Endothelial cell of umbilical vein (primary cell): ENCODE measurements around the gene CLASRP. TPM values are rescaled to one million over a fixed set of nuclear protein-coding genes. Genes with fewer than 3 reads are reported as not detected.

Source experiments
- BruUV-seq: library from RNA; stranded (reverse); fragments of 400-500 nt; replicated peaks from 2 replicates; lab custom pipeline; 2021; lab: Mats Ljungman, UMichigan
- CTCF ChIA-PET: fragments of 300-600, 350-600 bp; sonication (Branson Sonifier 250); formaldehyde crosslinking; loops from one replicate; lab custom pipeline; 2021; ENCODE audit warnings: antibody characterized with exemption, inconsistent platforms; lab: Charles Lee
- POLR2A ChIA-PET: fragments of 300-600, 350-600 bp; sonication (Branson Sonifier 250); formaldehyde crosslinking; loops from one replicate; lab custom pipeline; 2021; ENCODE audit warnings: antibody characterized with exemption, inconsistent platforms; lab: Charles Lee
- DNase-seq: peaks from one replicate; pipeline ENCODE4 v3.0.0-alpha.2; 2011; ENCODE audit warnings: low read depth, low spot score
- FAIRE-seq: peaks from 2 replicates; lab custom pipeline; 2011; peaks lifted over from hg19 to GRCh38; lab: Jason Lieb, UNC
- H2AFZ ChIP-seq: 2 replicates; pipeline ENCODE4 v1.6.0; 2012; ENCODE audit warnings: low read depth, low read length, control low read depth, inconsistent platforms
- H3K27ac ChIP-seq: 2 replicates; pipeline ENCODE4 v1.5.1; 2011; ENCODE audit warnings: low read depth, mild to moderate bottlenecking, control low read depth, low read length, moderate library complexity; ENCODE audit not compliant: insufficient read depth
- H3K27me3 ChIP-seq, 2 experiments: 2 replicates each; pipeline versions ENCODE4 v1.6.0 to v1.6.1; 2011; ENCODE audit warnings: low read length in 2 of 2, mixed read lengths in 1 of 2; ENCODE audit not compliant: control insufficient read depth in 2 of 2, insufficient read depth in 2 of 2
- H3K36me3 ChIP-seq, 2 experiments: 2 replicates in 1 of 2; 3 replicates in 1 of 2; pipeline ENCODE4 v1.5.1; 2011; ENCODE audit warnings: low read length in 2 of 2, mild to moderate bottlenecking in 1 of 2, moderate library complexity in 1 of 2; ENCODE audit not compliant: control insufficient read depth in 2 of 2, insufficient read depth in 2 of 2; ENCODE audit errors: extremely low read depth in 1 of 2
- H3K4me1 ChIP-seq: 3 replicates; pipeline ENCODE4 v1.5.1; 2011; ENCODE audit warnings: mild to moderate bottlenecking, low read length; ENCODE audit not compliant: control insufficient read depth, insufficient read depth; ENCODE audit errors: extremely low read depth
- H3K4me2 ChIP-seq: 2 replicates; pipeline ENCODE4 v1.6.1; 2011; ENCODE audit warnings: low read length, control low read depth, mixed read lengths; ENCODE audit not compliant: insufficient read depth
- H3K4me3 ChIP-seq, 3 experiments: fragments of 200-600 bp in 1 of 3; sonication (generic), shearing (Covaris generic) in 1 of 3; replicated peaks in 1 of 3; 2 replicates each; pipeline ENCODE4 v1.5.1; 2011 to 2016; ENCODE audit warnings: control low read depth in 3 of 3, low read length in 3 of 3, mild to moderate bottlenecking in 2 of 3, inconsistent platforms in 1 of 3, low read depth in 1 of 3, moderate library complexity in 1 of 3; ENCODE audit not compliant: insufficient read depth in 1 of 3
- H3K79me2 ChIP-seq: 2 replicates; pipeline ENCODE4 v1.6.0; 2012; ENCODE audit warnings: low read length, inconsistent platforms; ENCODE audit not compliant: control insufficient read depth, insufficient read depth
- H3K9ac ChIP-seq: replicated peaks from 2 replicates; pipeline ENCODE3; 2011; ENCODE audit warnings: low read length, control low read depth; ENCODE audit not compliant: insufficient read depth; ENCODE audit errors: extremely low read depth
- H3K9me1 ChIP-seq: replicated peaks from 3 replicates; pipeline ENCODE4 v1.6.0; 2011; ENCODE audit warnings: mild to moderate bottlenecking, low read length; ENCODE audit not compliant: control insufficient read depth, insufficient read depth; ENCODE audit errors: extremely low read depth
- H3K9me3 ChIP-seq: replicated peaks from 2 replicates; pipeline ENCODE4 v1.5.1; 2012; ENCODE audit warnings: low read length, inconsistent platforms; ENCODE audit not compliant: control insufficient read depth, insufficient read depth
- H4K20me1 ChIP-seq: replicated peaks from 2 replicates; pipeline ENCODE3; 2011; ENCODE audit warnings: mild to moderate bottlenecking, low read length; ENCODE audit not compliant: control insufficient read depth, insufficient read depth; ENCODE audit errors: extremely low read depth
- CTCF ChIP-seq, 2 donors: IDR thresholded peaks; 1 replicate in 1 of 2; 2 replicates in 1 of 2; pipeline ENCODE4 v1.5.1; 2011; ENCODE audit warnings: low read length in 2 of 2, mild to moderate bottlenecking in 2 of 2, moderate library complexity in 2 of 2, control low read depth in 1 of 2, inconsistent platforms in 1 of 2, low read depth in 1 of 2; ENCODE audit not compliant: insufficient read depth in 1 of 2; ENCODE audit errors: extremely low read depth in 1 of 2
- EZH2 ChIP-seq: IDR thresholded peaks from 2 replicates; pipeline ENCODE4 v1.6.1; 2012; ENCODE audit warnings: borderline replicate concordance, low read depth, mild to moderate bottlenecking, moderate library complexity, low read length, inconsistent platforms; ENCODE audit not compliant: severe bottlenecking
- FOS ChIP-seq: IDR thresholded peaks from 2 replicates; pipeline ENCODE4 v1.6.1; 2011; ENCODE audit warnings: mild to moderate bottlenecking, low read length, moderate library complexity, borderline replicate concordance; ENCODE audit not compliant: insufficient read depth
- GATA2 ChIP-seq: IDR thresholded peaks from 2 replicates; pipeline ENCODE4 v1.7.0; 2011; ENCODE audit warnings: low read depth, mild to moderate bottlenecking, moderate library complexity, mixed read lengths, low read length; ENCODE audit not compliant: insufficient read length, insufficient read depth
- JUN ChIP-seq: IDR thresholded peaks from 2 replicates; pipeline ENCODE4 v1.6.1; 2011; ENCODE audit warnings: borderline replicate concordance, low read depth; ENCODE audit not compliant: insufficient read length, insufficient read depth
- MAX ChIP-seq: IDR thresholded peaks from 2 replicates; pipeline ENCODE4 v1.6.1; 2011; ENCODE audit not compliant: insufficient read depth, insufficient read length
- MYC ChIP-seq: IDR thresholded peaks from one replicate; pipeline ENCODE4 v1.6.1; 2011; ENCODE audit warnings: mild to moderate bottlenecking, low read depth, low read length
- POLR2A ChIP-seq: IDR thresholded peaks from 2 replicates; pipeline ENCODE4 v1.6.1; 2012; ENCODE audit warnings: low read depth, mild to moderate bottlenecking, control low read depth, low read length
- POLR2AphosphoS5 ChIP-seq: IDR thresholded peaks from 2 replicates; pipeline ENCODE4 v1.6.1; 2012; ENCODE audit warnings: low read depth, mild to moderate bottlenecking, control low read depth, low read length, moderate library complexity; ENCODE audit not compliant: insufficient read depth
- dilution Hi-C: fragments of 300-500 bp; cut with MboI; formaldehyde crosslinking; loops from one replicate; pipeline ENCODE4 v1.15.0; 2019; ENCODE audit warnings: low sequenced_read_pairs; ENCODE audit not compliant: extremely low pct_ligation_motif_present
- intact Hi-C: fragments of 100-400 bp; cut with micrococcal nuclease; formaldehyde crosslinking; loops from one replicate; pipeline ENCODE4 v1.10.0; 2022
- polyA plus RNA-seq, 4 experiments: library from polyadenylated mRNA; depleted of rRNA in 3 of 4; stranded (reverse) in 3 of 4; unstranded in 1 of 4; fragments of >200 nt; gene quantifications; 2 replicates each; pipeline versions ENCODE4 v1.2.1 to v1.2.3, GENCODE V29; 2011 to 2012; ENCODE audit warnings: missing spikeins in 1 of 4
- total RNA-seq: library from RNA; stranded (reverse); gene quantifications from 2 replicates; pipeline ENCODE4 v1.2.3, GENCODE V29; 2021

Gene CLASRP
- total and polyA plus RNA-seq, 2 donors (not counting 3 experiments of a cell fraction or from before 2014, with no cell fraction given): 40.7 to 70.7 TPM

GRCh38 chr19:45097450-45097775 lies 58.6 kb downstream of the CLASRP start:
- Histone ChIP-seq H3K9me3 (no peaks in the 10 kb centered on the region), H3K9ac (no peak overlapping the region), H3K79me2 (peaks cover 92% of the 10 kb centered on the region), H3K4me3 (no peak overlapping the region), H3K4me1 (peaks cover 21% of the 10 kb centered on the region), H2AFZ (no peak overlapping the region), H3K27ac (no peak overlapping the region), H3K9me1 (no peaks in the 10 kb centered on the region), H3K27me3 (no peaks in the 10 kb centered on the region), H3K36me3 (no peaks in the 10 kb centered on the region), H4K20me1 (no peaks in the 10 kb centered on the region), H3K4me2 (no peak overlapping the region)
- DNase-seq: no peak
- intact Hi-C loops (no loop called here), dilution Hi-C loops (no loop called here)
- ChIA-PET CTCF (interaction anchor here (1.0 to 2.0 kb wide), 3 partner anchors 16 to 81 kb away, joined by 5 to 12 read pairs (median 6); partner anchors contain the start of genes BLOC1S3 and TRAPPC6A), POLR2A (no interaction called here)
- BruUV-seq: no TSS peak
- FAIRE-seq: no peak
- no peak for TF ChIP-seq EZH2
- no peak for TF ChIP-seq JUN
- TF ChIP-seq MAX: no peak
- no peak for TF ChIP-seq CTCF (IDR thresholded peaks at IDR 0.05; ENCODE audit: extremely low read depth in 1 of 2, insufficient read depth in 1 of 2, low read depth in 1 of 2, low read length in 2 of 2)
- no peak for TF ChIP-seq POLR2A
- TF ChIP-seq FOS: no peak
- no peak for TF ChIP-seq MYC
- TF ChIP-seq POLR2AphosphoS5: no peak
- TF ChIP-seq GATA2: no peak
